ENCODE data around the gene RUNX2.

RUNX2 gene

DNA sequence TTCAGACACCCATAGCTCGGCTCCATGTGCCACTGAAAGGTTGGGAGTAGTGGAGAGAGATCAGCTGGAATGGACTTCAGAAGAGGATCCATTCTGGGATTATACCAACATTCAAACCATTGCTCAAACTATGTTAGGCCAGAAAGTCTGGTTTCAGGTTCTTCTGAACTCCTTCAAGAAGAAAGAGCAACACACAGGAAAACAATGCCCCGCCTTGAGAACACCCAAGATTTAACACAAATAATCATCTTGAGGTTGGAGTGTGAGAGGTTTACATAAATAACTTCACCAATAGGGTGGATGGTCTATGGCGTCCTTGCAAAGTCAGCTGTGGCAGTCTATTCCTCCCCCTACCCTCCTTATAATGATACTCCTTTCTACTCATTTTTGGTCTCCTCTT lies 261.2 kb downstream of the RUNX2 start:
- DNase-seq (ENCODE audit: low spot score): no peak

DNA sequence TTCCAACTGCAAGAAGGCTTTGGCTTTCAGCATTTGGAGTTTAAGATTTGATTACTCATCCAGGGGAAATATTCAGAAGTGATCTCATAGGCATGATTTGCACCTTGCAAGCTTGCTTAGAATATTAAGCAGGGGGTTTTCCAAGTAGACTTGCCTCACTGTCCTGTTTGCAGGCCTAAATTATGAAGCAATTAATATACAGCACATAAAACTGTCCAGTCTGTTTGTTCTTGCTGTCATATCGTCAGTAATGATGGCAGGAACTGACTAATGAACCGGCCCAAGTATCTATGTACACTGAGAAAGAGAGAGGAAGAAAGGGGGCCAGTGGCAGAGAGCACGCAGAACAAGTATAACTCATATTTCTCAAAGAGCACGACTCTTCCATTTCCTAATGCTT lies 262.1 kb downstream of the RUNX2 start:
- no peak for DNase-seq (ENCODE audit: low spot score)

DNA sequence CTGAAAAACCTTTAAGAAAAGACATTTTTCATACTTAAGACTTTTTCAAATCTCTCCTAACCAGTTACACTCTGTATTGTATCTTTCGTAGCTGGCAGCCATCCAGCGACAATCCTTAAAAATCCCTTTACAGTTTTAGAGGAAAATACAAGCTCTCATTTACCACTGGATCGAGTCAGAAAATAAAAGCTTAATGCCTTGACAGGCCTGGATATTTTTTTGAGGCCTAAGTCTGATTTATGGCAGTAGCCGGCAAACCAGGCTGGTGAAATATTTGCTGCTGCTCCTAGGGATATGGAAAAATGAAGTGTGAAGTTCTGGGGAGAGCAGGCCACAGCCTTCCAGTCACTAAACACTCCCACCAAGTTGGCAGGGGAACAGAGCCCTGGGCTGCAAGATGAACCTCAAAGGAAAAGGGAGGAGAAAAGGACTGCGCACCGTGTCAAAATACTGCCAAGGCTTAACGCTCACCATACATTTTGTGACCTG lies 262.6 kb downstream of the RUNX2 start:
- no peak for DNase-seq (ENCODE audit: low spot score)

DNA sequence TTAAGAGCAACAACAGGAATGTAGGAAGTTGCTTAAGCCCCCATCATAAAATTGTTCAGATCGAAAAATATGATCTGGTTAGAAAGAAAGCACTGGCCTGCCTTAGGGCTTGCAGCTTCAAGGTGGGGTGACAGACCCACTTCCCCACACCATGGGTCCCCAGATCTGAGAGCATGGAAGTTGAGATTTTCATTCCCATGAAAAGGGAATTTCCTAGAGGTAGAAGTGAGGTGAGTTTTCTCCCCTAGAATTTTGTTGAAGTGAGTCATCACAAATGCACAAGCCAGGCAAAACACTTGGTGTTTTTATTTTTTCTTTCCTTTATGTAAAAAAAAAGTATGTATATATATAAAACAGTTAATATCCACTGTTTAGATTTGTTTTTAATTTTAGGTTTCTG lies 263.2 kb downstream of the RUNX2 start:
- no peak for DNase-seq (ENCODE audit: low spot score)

DNA sequence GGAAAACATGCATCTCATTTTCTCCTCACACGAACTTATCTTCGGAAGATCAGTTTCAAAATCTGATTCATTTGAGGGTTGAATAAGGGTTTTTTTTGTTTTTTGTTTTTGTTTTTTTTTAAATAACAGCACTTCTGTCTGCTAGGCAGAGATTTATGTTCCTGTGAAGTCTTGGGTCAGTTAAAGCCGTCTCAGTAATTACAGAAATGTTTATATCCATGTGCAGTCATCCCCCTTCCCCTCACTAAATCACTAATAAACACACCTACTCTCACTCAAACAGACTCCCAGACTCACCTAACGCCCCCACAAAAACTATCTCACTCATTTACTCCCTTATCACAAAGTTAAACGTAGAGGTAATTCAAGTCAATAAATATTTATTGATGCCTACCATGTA lies 263.8 kb downstream of the RUNX2 start:
- no peak for DNase-seq (ENCODE audit: low spot score)

DNA sequence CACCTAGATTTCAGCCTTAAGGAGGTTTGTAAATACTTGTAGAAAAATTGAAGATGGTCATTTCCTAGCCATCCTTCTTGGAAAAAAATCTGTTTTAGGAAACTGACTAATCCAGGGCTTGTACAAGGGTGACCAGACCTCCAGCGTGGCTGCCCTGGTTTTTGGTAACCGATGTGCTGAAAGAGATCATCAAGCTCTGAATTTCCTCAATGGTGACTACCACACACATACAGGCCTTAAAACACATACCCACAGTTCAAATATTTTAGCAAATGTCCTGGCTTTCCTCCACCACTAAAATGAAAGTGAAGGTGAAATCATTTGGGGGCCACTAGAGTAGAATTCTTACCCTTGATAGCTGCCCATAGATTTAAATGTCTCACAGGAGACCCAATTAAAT lies 264.9 kb downstream of the RUNX2 start:
- no peak for DNase-seq (ENCODE audit: low spot score)

DNA sequence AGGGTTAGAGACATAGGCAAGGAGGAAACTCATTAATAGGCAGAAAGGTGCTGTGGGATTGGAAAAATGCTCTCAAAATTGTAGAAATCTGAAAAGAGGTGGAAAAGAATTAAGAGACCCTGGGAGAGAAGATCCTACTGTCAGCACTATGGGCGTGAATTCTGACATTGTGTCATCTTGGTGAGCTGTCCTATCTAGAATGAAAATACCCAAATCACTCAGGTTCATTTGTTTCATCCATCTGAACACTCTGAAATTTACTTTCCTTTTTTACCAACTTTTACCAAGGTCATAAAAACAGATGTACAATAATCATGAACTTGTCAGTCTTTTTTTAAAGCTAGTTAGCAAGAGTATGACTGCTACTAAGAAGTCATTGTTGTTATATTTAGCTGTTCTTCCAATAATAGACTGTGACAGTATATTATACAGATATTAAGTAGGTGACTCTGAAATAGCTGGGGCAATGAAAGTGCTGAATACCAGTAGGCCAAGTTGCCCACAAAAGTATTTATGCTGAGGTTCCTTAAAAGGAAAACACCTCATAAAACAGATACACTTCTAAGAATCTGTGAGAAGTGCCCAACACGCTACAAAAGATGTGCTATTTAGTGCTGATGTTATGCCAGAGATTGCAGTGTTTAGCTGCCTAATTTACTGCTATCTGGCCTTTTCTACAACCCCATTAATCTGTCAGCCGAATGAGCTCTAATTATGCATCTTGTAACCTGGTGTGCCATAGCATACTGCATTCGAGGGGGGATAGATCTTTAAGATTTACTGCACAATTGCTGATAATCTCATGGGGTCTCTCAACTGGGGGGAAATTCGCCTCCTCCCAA lies 267.1 kb downstream of the RUNX2 start:
- DNase-seq (ENCODE audit: low spot score): no peak

DNA sequence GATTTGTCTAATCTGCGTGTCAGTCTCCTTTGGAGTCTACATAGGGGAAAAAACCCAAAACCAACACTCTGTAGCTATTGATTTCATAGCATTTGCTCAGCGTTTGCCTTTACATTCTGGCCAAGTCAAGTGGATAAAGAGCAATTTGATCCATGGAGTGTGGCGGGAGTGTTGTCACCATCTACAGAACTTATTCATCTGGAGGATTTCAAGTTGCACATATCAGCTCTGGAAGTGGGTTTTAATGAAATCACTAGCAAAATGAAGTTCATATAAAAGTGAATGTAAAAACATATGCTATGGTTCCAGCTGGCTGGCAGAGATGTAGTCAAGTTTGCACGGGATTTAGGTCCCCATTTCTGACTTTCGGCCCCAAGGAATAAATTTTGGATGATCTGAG lies 269.3 kb downstream of the RUNX2 start:
- no peak for DNase-seq (ENCODE audit: low spot score)

DNA sequence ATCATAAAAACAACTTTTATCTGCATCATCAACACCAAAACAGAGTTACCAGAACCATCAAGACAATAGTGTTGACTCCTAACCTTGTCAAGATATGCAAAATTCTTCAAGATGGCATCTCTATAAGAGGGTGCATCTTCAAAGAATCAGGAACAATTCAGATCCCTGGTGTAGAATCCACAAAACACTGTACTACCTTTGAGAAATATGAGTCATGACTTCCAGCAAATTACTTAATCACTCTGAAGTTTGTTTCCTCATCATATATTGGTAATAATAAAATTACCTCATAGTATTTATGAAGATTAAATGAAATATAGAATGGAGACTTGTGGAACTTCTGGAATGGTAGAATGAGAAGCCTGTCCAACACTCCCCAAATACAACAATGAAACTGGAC lies 270.9 kb downstream of the RUNX2 start:
- DNase-seq (ENCODE audit: low spot score): no peak

DNA sequence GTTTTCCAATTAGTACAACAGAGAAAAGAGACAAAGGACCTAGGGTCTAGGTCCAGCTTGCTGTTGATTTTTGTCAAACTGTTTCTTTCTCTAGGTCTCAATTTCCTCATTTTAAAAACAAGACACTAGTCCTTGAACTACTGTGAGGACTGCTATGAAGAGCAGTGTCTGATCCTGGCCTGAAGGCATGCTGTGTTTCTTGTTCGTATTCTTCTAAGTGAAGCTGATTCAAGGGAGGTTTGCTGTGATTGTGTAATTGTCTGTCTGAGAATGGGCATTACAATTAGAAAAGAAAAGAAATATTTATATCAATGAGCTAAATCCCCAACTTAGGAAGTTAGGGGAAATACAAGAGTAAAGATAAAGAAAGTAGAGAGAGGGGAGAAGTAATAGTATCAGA lies 277.8 kb downstream of the RUNX2 start:
- no peak for DNase-seq (ENCODE audit: low spot score)

DNA sequence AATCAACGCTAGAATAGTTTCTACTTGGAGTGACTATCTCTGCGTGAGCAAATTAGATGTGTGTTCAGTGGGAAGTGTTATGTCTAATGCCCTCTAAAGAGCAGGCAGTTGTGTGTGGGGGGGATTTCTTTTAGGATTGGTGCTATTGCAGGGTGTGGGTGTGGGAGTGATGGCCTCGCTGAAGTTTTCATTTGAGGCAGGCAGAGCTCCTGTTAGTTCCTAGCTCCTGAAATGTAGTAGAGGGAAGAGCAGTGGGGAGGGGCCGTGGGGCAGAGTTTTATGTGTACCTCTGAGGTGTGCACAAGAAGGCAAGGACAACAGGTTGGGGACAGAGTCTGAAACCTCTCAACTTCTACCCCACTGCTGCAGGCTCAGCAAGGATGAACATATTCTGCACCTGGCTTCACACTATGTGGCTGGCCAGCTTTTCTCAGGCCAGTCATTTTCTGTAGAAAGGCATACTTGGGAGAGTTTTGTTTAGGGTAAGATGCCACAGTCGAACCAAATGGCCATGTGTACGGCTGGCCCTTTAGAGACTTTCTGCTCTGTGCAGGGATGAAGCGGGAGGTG lies 278.8 kb downstream of the RUNX2 start:
- DNase-seq (ENCODE audit: low spot score): no peak

DNA sequence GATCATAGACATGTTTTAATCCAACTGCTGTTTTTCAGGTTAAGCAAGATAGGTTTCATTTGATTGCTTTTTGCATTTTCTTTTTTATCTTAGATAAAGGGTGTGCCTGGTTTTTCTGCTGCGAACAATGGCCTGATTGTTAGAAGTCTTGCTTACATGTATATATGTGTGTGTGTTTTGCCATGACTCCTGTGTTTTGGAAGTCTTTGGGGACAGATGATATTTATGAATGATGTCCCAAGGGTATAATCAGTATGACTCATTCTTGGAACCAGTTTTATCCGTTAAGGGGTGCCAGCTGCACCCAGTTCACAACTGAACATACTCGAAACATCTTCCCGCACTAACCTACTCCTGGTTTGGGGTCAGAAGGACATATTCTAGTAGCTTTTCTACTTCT lies 279.7 kb downstream of the RUNX2 start:
- no peak for DNase-seq (ENCODE audit: low spot score)

DNA sequence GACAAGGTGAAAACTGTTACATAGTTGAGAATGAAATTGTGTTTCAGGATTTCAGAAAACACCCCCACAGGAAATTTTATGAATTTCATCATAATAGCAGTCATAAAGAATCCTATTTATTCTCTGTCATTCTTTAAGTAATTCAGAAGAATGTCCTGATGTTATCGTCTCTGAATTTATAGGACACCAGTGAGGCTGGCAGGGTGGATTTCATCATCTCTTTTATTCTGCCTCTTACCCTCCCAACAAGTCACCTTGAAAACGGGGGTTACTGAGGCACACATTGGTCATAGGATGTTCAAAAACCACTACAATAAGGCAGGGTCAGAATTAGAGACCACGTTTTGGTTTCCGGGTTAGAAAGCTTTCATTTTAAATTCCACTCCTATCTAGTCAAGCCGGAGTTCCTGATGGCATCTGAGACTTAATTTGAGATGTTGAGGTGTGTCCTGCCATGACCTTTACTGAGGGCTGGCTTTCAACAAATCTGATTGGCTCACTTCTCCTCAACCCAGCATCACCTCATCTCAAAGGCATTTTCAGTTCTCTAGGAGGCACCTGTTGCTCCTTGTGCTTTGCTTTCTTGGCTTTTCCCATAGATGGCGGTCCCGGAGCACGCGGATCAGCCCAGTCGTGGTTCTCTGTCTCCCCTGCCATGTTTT lies 280.3 kb downstream of the RUNX2 start:
- no peak for DNase-seq (ENCODE audit: low spot score)

DNA sequence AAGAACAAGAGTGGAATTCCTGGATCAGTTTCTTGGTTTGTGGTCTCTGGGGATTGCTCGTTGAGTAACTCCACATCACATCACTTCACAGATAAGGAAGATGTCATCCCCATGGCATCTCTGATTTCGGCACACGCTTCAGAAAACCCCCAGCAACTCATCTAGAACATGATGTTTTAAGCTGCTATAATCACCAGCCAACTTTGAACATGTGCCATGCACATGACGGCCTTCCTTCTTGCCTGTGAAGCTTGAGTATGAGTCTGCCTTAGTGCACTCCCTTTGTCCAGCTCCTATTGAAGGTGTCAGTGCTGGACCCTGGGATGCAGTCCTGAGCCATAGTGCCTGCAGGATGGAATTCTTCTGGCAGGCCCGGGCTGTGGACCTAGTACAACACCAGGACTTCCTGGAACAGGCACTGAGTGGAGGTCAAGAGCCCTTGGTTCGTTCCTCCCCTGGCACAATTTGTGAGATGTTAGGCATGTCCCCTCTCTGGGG lies 281.1 kb downstream of the RUNX2 start:
- no peak for DNase-seq (ENCODE audit: low spot score)

DNA sequence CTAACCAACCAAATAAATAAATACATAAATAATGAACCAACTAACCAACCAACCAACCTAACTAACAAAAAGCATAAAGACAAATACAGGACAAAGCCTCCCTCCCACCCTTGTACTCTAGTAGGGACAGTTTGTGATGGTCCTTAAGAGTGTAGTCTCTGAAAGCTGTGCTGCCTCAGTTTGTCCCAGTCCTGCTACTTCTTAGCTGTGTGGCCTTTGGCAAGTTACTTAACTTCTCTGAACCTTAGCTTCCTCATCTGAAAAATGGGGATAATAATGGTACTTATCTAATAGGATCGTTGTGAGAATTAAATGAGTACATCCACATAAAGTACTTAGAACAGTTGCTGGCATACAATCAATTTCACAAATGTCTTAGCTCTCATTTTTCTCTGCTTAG lies 282.2 kb downstream of the RUNX2 start:
- no peak for DNase-seq (ENCODE audit: low spot score)

DNA sequence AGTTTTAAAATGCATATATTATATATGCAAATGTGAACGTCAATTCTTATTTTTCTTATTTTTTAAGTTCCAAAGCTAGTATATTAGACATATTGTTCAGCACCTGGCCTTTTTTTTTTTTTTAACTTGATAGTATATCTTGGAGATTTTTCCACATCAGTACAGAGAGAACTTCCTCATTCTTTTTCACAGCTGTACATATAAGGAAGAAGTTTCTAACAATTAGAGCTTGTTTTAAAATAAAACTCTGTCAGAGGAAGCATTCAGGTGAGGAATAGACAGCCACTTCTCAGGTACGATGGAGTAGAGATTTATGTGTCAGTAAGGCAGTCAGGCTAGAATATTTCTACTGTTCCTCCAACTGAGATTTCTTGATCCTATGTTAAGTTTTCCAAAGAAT lies 282.7 kb downstream of the RUNX2 start:
- no peak for DNase-seq (ENCODE audit: low spot score)

DNA sequence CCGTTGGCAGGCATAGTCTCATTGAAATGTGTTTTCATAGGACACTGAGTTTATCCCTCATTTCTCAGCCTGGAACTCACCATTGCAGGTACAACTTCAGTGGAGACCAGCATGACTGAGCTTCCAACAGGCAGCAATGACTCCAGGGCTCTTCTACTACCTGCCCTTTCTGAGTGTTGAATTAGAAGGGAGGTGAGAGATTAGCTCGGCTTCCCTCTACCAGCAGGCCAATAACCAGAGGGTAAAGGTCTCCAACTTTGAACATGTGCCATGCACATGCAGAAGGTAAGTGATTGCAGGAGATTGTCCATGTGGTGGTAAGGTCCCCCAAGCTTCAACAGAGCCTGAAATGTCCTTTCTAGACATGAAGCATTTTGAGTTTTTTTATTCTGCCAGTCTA lies 283.4 kb downstream of the RUNX2 start:
- DNase-seq (ENCODE audit: low spot score): no peak

DNA sequence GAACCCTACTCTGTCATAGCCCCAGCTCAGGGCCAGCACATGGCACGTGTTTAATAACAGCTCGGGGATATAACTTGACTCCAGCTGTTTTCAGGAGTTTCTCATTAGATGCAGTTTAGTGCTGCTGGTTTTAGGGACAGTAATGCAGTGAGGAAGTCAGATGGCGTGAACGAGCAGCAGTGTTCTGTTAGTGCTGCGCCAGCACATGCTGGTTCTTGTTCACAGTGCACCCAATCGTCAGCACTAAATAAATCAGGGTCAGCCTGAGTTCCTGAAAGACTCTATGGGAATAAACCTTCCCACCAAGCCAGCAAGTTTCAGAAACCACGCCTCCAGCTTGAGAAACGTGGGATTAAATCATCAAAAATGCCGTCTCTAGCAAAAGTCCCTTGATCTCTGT lies 285.5 kb downstream of the RUNX2 start:
- no peak for DNase-seq (ENCODE audit: low spot score)

DNA sequence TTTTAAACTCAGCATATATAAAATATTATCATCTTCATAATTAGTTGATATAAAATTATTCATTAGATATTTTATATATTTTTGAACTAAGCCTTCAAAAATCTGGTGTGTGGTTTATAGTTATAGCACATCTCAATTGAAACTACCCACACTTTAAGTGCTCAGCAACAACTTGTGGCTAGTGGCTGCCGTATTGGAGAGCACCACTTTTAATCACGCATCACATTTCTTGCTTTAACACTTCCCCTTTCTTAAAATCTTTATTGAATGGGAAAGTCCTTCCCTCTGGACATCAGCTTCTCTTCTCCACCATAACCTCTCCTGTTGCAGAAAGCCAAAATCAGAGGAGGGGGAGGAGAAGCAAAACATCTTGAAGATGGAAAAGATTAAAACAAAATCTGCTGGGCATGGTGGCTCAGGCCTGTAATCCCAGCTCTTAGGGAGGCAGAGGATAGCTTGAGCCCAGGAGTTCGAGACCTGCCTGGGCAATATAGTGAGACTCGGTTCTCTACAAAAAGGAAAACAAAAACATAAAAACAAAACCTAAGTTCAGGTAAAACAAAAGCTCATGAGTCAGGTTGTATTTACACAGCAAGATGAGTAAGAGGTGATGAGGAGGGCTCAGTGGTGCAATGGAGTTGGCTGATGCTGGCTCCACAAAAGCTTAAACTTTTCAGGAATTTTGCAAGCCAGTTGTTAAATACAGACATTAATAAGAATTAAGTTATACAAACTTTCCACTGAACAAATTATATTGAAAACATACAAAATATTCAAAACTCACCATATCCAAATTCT lies 286.6 kb downstream of the RUNX2 start:
- no peak for DNase-seq (ENCODE audit: low spot score)

DNA sequence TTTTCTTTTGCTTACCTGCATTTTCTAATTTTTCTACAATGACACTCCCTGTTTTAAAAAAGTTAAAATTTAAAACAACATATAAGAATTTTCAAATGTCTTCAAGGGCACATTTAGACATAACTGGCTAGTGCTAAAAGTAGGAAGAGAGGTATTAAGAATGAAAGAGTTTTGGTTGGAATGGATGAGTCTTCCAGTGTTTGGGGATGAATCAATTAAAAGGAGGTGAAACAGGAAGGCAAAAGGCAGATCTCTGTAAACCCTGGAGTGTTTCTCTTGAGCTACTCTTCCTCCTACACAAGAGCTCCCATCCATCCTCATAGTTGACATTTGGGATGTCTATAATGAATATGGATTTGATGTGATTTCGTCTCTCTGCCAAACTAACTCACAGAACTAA lies 288.1 kb downstream of the RUNX2 start:
- no peak for DNase-seq (ENCODE audit: low spot score)

DNA sequence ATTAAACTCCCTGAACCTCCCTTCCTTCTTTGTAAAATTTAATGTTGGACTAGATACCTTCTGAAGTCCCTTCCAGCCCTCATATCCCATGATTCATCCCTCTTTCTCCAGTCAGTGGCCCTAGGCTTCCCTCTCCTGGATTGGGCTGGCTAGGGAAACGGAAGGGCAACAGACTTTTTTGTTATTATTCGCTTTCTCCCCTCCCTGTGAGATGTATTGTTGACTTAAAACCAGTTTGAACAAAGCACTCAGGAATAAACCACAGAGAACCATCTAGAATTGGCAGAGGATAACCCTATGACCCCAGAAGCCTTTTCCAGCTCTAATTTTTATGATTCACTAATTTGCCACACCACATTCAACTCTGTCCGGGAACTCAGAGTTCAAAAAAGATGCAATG lies 289.3 kb downstream of the RUNX2 start:
- no peak for DNase-seq (ENCODE audit: low spot score)

DNA sequence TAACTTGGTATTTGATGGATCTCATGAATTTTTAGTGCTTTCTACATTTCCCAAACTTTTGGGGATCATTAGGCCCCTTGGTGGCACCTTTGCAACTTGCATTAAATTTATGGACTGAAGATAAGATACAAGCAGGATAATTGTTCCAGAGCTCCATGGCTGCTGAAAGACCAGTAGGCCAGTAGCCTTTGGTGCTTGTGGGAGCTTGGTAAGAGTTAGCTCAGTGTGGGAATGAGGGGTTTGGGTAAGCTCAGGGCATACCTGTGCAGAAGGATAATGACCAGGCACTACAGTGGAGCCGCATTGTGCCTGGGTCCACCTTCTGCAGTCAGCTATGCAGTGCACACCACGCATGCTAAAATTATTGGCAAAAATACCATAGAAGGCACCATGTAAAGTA lies 290.1 kb downstream of the RUNX2 start:
- no peak for DNase-seq (ENCODE audit: low spot score)
